Activated CD8-positive, alpha-beta memory T cell treated with anti-CD3 and anti-CD28 coated beads for 36 hours (primary cell): Measurements from ENCODE around the gene ARPC1B. TPM values are rescaled to one million over a fixed set of nuclear protein-coding genes. Genes with fewer than 3 reads are reported as not detected.

Source experiments
- CTCF ChIA-PET: fragments of 350-600 bp; sonication (Branson Sonifier 250); formaldehyde crosslinking; loops from one replicate; lab custom pipeline; 2021; ENCODE audit warnings: antibody characterized with exemption; lab: Charles Lee
- POLR2A ChIA-PET: fragments of 350-600 bp; sonication (Branson Sonifier 250); formaldehyde crosslinking; loops from one replicate; lab custom pipeline; 2021; ENCODE audit warnings: antibody characterized with exemption; lab: Charles Lee
- total RNA-seq, 2 experiments: library from RNA; stranded (reverse); gene quantifications; one replicate each; pipeline ENCODE4 v1.2.3, GENCODE V29; 2021

The ARPC1B gene
- total RNA-seq, 2 experiments from 2014 or later, result 267 to 276 TPM

- ChIA-PET CTCF (no interaction called here), POLR2A (interaction anchor here (1.5 to 4.6 kb wide), 2 partner anchors 10 to 11 kb away, joined by 3 to 38 read pairs; partner anchors contain the start of genes BUD31 and PDAP1)
Measured at GRCh38 chr7:99396418-99397296, 22.1 kb downstream of the ARPC1B start.

- ChIA-PET POLR2A (interaction anchor here (1.5 kb wide), 1 partner anchor 10 kb away, joined by 3 read pairs; no protein-coding TSS in a partner anchor), CTCF (interaction anchor here (0.6 kb wide), 1 partner anchor 147 kb away, joined by 3 read pairs; no protein-coding TSS in a partner anchor)
Measured at GRCh38 chr7:99397297-99397983, 22.9 kb downstream of the ARPC1B start.

GRCh38 chr7:99398891-99399445 lies 24.4 kb downstream of the ARPC1B start:
- POLR2A ChIA-PET, result interaction anchor here (0.6 to 1.6 kb wide), 3 partner anchors 9 to 375 kb away, joined by 3 to 9 read pairs (median 8); partner anchors contain the start of genes BUD31 and PDAP1

GRCh38 chr7:99399597-99399996 lies 25.1 kb downstream of the ARPC1B start:
- CTCF ChIA-PET, result no interaction called here
- POLR2A ChIA-PET, result interaction anchor here (1.0 to 1.6 kb wide), 2 partner anchors 9 kb away, joined by 3 to 9 read pairs; partner anchors contain the start of genes BUD31 and PDAP1

More at GRCh38 chr7:99398891-99399445, 24.4 kb downstream of the ARPC1B start:
- CTCF ChIA-PET, result interaction anchor here (1.2 kb wide), 1 partner anchor 8 kb away, joined by 3 read pairs; no protein-coding TSS in a partner anchor

- CTCF ChIA-PET, result interaction anchor here (0.6 to 1.0 kb wide), 3 partner anchors 10 to 57 kb away, joined by 3 to 5 read pairs (median 4); no protein-coding TSS in a partner anchor
- POLR2A ChIA-PET, result no interaction called here
Measured at GRCh38 chr7:99402854-99403253, 28.3 kb downstream of the ARPC1B start.

GRCh38 chr7:99403764-99404163 lies 29.2 kb downstream of the ARPC1B start:
- POLR2A ChIA-PET, result no interaction called here
- CTCF ChIA-PET, result interaction anchor here (1.3 kb wide), 1 partner anchor 17 kb away, joined by 4 read pairs; no protein-coding TSS in a partner anchor

GRCh38 chr7:99404235-99404976 lies 29.9 kb downstream of the ARPC1B start:
- POLR2A ChIA-PET, result interaction anchor here (5.3 kb wide), 1 partner anchor 10 kb away, joined by 38 read pairs; no protein-coding TSS in a partner anchor
- CTCF ChIA-PET, result interaction anchor here (1.3 kb wide), 1 partner anchor 18 kb away, joined by 4 read pairs; no protein-coding TSS in a partner anchor

GRCh38 chr7:99404977-99405320 lies 30.4 kb downstream of the ARPC1B start:
- ChIA-PET POLR2A (interaction anchor here (5.3 kb wide), 1 partner anchor 11 kb away, joined by 38 read pairs; no protein-coding TSS in a partner anchor), CTCF (no interaction called here)

- POLR2A ChIA-PET, result interaction anchor here (5.3 kb wide), 1 partner anchor 13 kb away, joined by 38 read pairs; no protein-coding TSS in a partner anchor
- CTCF ChIA-PET, result interaction anchor here (1.0 to 2.6 kb wide), 3 partner anchors 12 to 46 kb away, joined by 3 to 9 read pairs (median 8); no protein-coding TSS in a partner anchor
Measured at GRCh38 chr7:99406557-99406956, 32.0 kb downstream of the ARPC1B start.

GRCh38 chr7:99407872-99408378 lies 33.4 kb downstream of the ARPC1B start:
- ChIA-PET POLR2A (interaction anchor here (0.6 to 5.3 kb wide), 7 partner anchors 9 to 92 kb away, joined by 3 to 38 read pairs (median 3); partner anchors contain the start of genes PTCD1 and ZNF394), CTCF (interaction anchor here (1.0 to 2.6 kb wide), 4 partner anchors 9 to 47 kb away, joined by 3 to 9 read pairs (median 6); no protein-coding TSS in a partner anchor)

- CTCF ChIA-PET, result interaction anchor here (1.0 to 2.6 kb wide), 4 partner anchors 14 to 83 kb away, joined by 3 to 9 read pairs (median 6); partner anchors contain the start of gene ARPC1A
Measured at GRCh38 chr7:99408379-99409191, 34.1 kb downstream of the ARPC1B start, which contains the start of the genes BUD31 and PDAP1. Gene BUD31 (plus strand): TSS chr7:99408969. CDS start chr7:99411093, 2,124 bp downstream. Gene PDAP1 (minus strand): TSS chr7:99408597. CDS start chr7:99408548, 49 bp downstream.

GRCh38 chr7:99409192-99409572 lies 34.7 kb downstream of the ARPC1B start:
- ChIA-PET POLR2A (interaction anchor here (0.8 to 5.3 kb wide), 9 partner anchors 10 to 149 kb away, joined by 3 to 38 read pairs (median 5); partner anchors contain the start of genes ARPC1B, CPSF4, PTCD1 and ZNF394), CTCF (interaction anchor here (1.0 to 2.6 kb wide), 3 partner anchors 15 to 84 kb away, joined by 3 to 8 read pairs (median 3); partner anchors contain the start of gene ARPC1A)

More at GRCh38 chr7:99408379-99409191, 34.1 kb downstream of the ARPC1B start, which contains the start of the genes BUD31 and PDAP1:
- POLR2A ChIA-PET, result interaction anchor here (0.6 to 5.3 kb wide), 13 partner anchors 10 to 527 kb away, joined by 3 to 38 read pairs (median 4); partner anchors contain the start of genes ARPC1B, CPSF4, PTCD1 and ZNF394

GRCh38 chr7:99409806-99410205 lies 35.3 kb downstream of the ARPC1B start:
- CTCF ChIA-PET, result no interaction called here
- POLR2A ChIA-PET, result interaction anchor here (0.9 to 1.6 kb wide), 2 partner anchors 29 to 148 kb away, joined by 3 to 8 read pairs; partner anchors contain the start of genes CPSF4, PTCD1 and ZNF655

- ChIA-PET POLR2A (no interaction called here), CTCF (interaction anchor here (0.5 kb wide), 1 partner anchor 42 kb away, joined by 3 read pairs; no protein-coding TSS in a partner anchor)
Measured at GRCh38 chr7:99410635-99411034, 36.1 kb downstream of the ARPC1B start.

- POLR2A ChIA-PET, result interaction anchor here (0.6 kb wide), 1 partner anchor 31 kb away, joined by 4 read pairs; no protein-coding TSS in a partner anchor
- CTCF ChIA-PET, result interaction anchor here (1.1 kb wide), 1 partner anchor 40 kb away, joined by 3 read pairs; no protein-coding TSS in a partner anchor
Measured at GRCh38 chr7:99415513-99416127, 41.1 kb downstream of the ARPC1B start.
